Upper lobe of left lung (tissue), 4 donors: Measurements from ENCODE around the gene CORO7.

Experiments used
- CTCF ChIP-seq, 6 experiments: fragments of 450-650 bp in 4 of 6; fragments of 200-600 bp in 2 of 6; sonication (generic) in 2 of 6; IDR thresholded peaks; one replicate each; pipeline ENCODE4 v1.5.1; 2016 to 2019; ENCODE audit warnings: antibody characterized with exemption in 6 of 6
- POLR2A ChIP-seq, 4 donors: fragments of 450-650 bp; IDR thresholded peaks; one replicate each; pipeline ENCODE4 v1.5.1; 2016 to 2017; ENCODE audit warnings: antibody characterized with exemption in 4 of 4, mild to moderate bottlenecking in 2 of 4

GRCh38 chr16:4309102-4309832, 107.1 kb downstream of the CORO7 start:
- TF ChIP-seq CTCF (IDR thresholded peaks at IDR 0.05) (no peak), POLR2A (IDR thresholded peaks at IDR 0.05) (no peak)
